GM12872 (cell line): ENCODE results near the gene NDFIP2.

ENCODE experiments used
- TF ChIP-seq, protein P1 (sequence below): IDR thresholded peaks from 3 replicates; pipeline ENCODE4 v1.5.1; 2011; ENCODE audit warnings: low read depth, mild to moderate bottlenecking, low read length, moderate library complexity; ENCODE audit not compliant: insufficient read depth

The NDFIP2 gene

DNA sequence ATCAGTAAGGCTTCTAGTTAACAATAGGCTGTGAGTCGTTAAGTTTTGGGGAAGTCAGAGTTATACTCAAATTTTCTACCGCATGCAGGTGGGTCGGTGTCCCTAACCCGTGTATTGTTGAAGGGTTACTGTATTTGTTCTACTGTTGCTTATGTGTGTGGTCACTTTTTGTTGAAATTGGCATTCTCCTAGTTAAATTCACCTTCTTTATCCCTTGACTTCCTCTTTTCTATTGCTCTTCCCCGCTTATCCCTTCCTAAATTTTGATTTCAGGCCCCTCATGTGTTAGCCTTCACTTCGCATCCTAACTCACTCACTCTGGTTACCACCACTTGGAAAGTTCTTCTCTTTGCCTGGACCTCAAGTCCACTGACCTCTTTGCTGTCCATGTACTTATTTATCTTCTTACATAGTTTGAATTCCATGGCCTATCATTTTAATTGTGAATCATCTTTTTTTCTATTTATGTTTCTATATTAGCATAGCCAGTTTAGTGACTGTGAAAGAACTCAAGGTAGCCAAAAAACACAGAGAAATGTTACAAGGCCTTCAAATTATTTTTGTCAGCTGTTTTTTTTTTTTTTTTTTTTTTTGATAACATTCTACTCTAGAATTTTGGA lies 52.9 kb downstream of the NDFIP2 start:
- TF ChIP-seq, protein P1, sequence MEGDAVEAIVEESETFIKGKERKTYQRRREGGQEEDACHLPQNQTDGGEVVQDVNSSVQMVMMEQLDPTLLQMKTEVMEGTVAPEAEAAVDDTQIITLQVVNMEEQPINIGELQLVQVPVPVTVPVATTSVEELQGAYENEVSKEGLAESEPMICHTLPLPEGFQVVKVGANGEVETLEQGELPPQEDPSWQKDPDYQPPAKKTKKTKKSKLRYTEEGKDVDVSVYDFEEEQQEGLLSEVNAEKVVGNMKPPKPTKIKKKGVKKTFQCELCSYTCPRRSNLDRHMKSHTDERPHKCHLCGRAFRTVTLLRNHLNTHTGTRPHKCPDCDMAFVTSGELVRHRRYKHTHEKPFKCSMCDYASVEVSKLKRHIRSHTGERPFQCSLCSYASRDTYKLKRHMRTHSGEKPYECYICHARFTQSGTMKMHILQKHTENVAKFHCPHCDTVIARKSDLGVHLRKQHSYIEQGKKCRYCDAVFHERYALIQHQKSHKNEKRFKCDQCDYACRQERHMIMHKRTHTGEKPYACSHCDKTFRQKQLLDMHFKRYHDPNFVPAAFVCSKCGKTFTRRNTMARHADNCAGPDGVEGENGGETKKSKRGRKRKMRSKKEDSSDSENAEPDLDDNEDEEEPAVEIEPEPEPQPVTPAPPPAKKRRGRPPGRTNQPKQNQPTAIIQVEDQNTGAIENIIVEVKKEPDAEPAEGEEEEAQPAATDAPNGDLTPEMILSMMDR = no peak

DNA sequence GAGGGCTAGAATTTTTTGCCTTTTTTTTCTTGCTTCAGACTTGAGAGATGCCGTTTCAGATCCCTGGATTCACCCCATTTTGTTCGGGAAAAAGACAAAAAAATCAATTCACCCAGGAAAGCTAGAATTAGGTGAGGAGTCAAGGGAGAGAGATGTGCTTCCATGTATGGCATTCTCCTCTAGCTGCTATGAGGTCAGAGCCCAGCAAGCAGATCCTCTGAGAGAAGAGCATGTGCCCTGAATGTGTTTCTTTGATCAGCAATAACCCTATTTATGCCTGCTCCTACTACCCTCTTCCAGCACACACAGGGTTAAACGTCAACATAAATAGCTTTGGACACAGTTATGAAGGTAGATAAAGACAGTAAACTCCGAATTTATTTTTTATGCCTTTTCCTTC lies 53.6 kb downstream of the NDFIP2 start:
- TF ChIP-seq, protein P1 = no peak

DNA sequence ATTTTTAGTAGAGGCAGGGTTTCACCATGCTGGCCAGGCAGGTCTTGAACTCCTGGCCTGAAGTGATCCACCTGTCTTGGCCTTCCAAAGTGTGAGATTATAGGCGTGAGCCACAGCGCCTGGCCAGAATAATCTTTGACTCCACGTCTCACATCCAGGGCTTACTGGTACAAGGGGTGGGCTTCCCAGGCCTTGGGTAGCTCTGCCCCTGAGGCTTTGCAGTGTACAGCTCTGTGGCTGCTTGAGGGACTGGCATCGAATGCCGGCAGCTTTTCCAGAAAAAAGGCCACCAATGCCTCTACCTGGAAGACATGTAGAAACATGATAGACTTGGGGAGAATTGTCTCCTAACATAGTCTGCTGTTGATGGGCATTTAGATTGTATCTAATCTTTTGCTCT lies 57.8 kb downstream of the NDFIP2 start:
- TF ChIP-seq, protein P1 = no peak

DNA sequence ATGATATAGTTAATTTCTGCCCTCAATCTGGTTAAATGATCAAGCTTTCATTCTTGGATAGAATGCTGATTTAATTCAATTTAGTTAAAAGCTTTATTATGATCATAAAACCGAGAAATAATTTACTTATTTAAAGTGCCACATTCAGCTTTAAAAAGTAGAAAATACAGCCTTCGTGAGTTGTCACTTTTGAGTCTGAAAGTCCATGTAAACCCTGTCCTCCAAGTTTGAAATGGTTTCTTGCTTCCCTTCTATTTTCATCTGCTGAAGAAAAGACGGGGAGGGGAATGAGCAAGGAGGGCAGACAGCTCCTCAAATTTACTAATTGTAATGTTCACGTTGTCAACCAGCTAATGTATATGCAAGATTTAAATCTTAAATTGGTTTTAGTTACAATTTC lies 59.5 kb downstream of the NDFIP2 start:
- TF ChIP-seq, protein P1 = no peak

DNA sequence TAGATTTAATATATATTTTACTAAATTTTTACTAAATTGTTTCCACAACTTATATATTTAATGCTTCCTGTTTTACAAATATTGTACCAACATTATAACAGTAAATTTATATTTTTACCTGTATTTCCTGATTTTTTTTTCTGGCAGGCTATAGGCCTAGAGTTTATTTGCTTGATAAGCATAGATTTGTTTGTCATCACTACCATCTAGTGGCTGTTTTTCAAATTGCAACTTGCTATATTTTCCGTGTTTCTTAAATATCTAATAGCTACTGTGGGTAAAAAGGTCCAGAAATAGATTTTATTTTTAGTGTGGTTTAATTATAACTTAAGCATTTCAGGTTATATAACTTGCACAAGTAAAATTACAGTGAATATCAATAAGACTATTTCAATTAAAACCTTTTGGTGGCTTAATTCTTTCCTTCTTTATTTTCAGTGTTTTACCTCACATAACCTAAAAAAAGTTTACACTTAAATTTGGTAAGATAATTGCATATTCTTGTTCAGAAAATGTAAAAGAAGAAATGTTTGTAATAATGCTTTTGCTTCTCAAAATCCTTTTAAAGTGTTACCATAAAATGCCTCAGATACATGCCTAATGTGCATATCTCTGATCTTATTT lies 60.6 kb downstream of the NDFIP2 start:
- TF ChIP-seq, protein P1 = peak; percentile 47; the same call in 2 of the 3 replicates

DNA sequence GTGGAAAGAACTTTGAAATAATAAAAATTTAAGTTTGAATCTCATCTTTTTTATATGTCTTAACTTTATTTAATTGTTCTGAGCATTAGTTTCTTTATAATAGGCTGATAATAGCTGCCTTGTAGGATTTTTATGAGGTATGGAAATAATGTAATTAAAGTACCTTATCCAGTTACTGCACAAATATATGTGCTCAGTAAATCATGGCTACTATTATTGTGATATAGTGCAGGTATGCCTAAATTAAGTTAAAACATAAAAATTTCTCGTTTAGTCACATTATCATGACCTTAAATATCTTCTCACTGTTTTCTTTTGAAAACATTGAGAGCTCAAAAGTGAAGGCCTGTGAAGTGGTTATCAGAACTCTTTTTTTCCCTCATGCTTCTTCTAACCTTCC lies 62.9 kb downstream of the NDFIP2 start:
- TF ChIP-seq, protein P1 = no peak

DNA sequence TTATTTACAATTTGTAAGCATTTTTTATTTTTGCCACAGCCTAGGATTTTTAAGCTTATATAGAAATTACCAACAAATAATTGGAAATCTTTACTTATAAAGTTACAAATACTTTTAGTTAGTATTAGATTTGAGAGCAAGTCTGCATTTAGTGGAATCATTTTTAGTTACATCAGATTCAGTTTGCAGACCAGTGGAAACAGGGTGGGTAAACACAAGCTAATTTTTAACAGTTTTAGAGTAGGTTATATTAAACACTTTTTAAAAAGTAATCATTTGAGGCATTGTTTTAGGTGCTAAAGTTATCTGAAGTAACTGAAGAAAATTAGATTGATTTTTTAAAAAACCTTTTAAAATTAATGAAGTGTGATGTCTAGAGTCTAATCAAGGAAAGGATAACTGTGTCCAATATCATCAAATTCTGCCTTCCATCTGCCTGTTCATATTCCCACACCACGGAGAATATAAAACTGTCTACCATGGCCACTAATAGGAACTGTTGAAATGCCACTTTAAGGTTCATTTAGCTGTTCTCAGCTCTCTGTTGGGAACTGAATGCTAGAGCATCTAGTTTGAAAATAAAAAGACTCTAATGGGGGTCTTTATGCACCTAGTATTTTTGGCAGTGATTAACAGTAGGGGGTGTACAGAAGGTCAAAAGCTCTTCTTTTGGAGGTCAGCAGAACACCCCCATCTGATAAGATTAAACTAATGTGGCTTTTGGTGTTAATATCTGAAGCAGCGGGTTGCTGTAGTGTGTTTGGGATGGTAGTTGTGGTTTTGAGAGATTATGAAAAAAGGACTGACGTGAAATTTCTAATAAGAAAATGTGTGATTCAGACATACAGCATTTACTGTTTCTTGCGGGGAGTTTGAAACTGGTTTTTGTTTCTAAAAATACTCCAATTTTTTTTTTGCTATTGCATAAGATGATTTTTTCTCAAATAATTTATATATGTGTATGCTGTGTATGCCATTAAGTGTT lies 66.5 kb downstream of the NDFIP2 start:
- TF ChIP-seq, protein P1 = no peak
